ENCODE measurements around the gene ERC2. TPM values are rescaled to one million over a fixed set of nuclear protein-coding genes. Genes with fewer than 3 reads are reported as not detected.

ERC2 gene
- total RNA-seq, 1 donor from 2014 or later = 48.3 TPM

DNA sequence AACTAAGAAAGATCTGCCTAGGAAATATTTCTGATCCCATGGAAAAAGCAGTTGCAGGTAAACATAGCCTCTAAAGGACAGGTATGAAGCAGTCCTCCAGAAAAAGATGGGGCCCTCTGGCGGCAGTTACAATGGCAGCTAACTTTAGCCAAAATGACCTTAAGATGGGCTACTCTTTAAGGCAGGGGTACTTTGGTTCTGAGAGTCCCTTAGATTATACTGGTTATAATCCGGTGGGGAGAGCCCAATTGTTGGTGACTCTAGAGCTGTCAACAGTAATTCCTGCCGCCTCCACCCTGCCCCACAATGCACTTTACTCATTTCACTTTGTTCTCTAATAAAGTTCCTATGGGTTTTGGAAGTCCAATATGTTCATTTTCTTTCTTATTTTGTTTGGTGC, 568.4 kb downstream of the ERC2 start:
- Mint-ChIP-seq H3K4me3 (ENCODE audit: unreplicated experiment) (no peak overlapping the region), H3K27ac (ENCODE audit: unreplicated experiment) (no peak overlapping the region), H3K9me3 (ENCODE audit: unreplicated experiment) (no peaks in the 10 kb centered on the region), H3K36me3 (ENCODE audit: unreplicated experiment) (no peaks in the 10 kb centered on the region), H3K27me3 (ENCODE audit: unreplicated experiment) (no peaks in the 10 kb centered on the region), H3K4me1 (ENCODE audit: low read depth, unreplicated experiment) (peaks cover 8% of the 10 kb centered on the region)
- TF ChIP-seq, protein P1, sequence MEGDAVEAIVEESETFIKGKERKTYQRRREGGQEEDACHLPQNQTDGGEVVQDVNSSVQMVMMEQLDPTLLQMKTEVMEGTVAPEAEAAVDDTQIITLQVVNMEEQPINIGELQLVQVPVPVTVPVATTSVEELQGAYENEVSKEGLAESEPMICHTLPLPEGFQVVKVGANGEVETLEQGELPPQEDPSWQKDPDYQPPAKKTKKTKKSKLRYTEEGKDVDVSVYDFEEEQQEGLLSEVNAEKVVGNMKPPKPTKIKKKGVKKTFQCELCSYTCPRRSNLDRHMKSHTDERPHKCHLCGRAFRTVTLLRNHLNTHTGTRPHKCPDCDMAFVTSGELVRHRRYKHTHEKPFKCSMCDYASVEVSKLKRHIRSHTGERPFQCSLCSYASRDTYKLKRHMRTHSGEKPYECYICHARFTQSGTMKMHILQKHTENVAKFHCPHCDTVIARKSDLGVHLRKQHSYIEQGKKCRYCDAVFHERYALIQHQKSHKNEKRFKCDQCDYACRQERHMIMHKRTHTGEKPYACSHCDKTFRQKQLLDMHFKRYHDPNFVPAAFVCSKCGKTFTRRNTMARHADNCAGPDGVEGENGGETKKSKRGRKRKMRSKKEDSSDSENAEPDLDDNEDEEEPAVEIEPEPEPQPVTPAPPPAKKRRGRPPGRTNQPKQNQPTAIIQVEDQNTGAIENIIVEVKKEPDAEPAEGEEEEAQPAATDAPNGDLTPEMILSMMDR (IDR thresholded peaks at IDR 0.05; ENCODE audit: partially characterized antibody, unreplicated experiment) = peak; percentile 35
- DNase-seq = no peak

DNA sequence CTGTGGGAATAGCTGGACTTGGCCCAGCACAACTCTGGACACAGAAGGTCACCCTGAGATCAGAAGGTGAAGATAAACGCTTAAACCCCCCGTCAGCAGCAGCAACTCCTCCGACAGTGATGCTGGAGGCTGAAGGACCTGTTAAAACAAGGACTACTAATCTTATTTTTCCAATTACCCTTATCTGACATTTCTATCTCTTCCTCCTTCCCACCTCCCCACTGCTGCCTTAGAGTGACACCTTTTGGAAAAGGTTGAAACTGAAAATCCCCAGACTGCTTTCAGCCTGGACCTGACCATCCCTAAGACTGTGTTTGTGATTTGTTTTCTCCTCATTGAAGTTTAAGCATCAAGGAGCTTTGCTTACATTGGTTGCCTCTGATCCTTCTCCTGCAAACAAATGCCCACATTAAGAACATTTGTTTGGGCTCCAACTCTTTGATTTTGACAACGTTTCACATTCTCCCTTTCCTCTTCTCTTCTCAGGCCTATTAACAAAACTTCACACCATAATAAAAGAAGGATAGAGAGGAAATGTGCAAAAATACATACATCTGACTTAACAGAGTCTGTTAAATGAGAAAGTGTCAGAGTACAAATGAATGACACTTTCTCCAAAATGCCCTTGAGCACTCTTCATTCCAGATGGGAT, 570.6 kb downstream of the ERC2 start:
- no peaks in the 10 kb centered on the region for H3K9me3 Mint-ChIP-seq (ENCODE audit: unreplicated experiment)

DNA sequence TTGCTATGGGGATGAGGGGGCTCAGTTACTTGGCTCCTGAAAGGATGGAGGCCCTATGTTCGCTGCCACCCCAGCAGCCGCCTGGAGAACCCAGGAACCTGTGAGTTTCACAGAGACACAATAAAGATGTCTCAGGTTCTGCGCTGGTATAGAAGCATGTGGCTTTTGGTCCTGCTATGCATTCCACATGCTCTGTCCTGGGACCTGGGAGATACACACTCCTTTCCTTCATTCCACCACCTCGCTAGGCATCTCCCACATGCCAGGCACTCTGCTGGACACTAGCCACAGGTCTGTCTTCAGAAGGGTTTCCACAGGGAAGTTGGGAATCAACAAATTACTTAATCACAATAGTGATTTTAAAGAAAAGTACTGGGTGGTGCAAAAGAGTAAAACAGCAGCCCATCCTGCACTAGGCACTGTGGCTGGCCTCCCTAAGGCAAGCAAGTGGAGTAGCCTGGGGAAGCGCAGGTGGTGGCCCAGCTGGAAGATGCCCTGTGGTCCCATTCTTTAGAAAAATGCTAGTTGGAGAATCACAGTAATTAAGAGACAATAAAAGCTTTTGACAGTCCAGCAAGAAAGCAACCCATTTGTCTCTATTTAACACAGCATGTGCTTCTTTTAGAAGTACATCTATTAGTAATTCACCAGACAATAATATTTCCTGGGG, 572.2 kb downstream of the ERC2 start:
- no peak overlapping the region for H3K27ac Mint-ChIP-seq (ENCODE audit: unreplicated experiment)
- no peaks in the 10 kb centered on the region for H3K36me3 Mint-ChIP-seq (ENCODE audit: unreplicated experiment)
- DNase-seq = no peak
- peaks cover 3% of the 10 kb centered on the region for H3K4me1 Mint-ChIP-seq (ENCODE audit: low read depth, unreplicated experiment)
- no peaks in the 10 kb centered on the region for H3K27me3 Mint-ChIP-seq (ENCODE audit: unreplicated experiment)
- H3K9me3 Mint-ChIP-seq (ENCODE audit: unreplicated experiment) = no peaks in the 10 kb centered on the region
- TF ChIP-seq, protein P1 (IDR thresholded peaks at IDR 0.05; ENCODE audit: partially characterized antibody, unreplicated experiment) = no peak
- H3K4me3 Mint-ChIP-seq (ENCODE audit: unreplicated experiment) = no peak overlapping the region

More for the DNA sequence above, 570.6 kb downstream of the ERC2 start:
- Mint-ChIP-seq H3K36me3 (ENCODE audit: unreplicated experiment) (no peaks in the 10 kb centered on the region), H3K4me1 (ENCODE audit: low read depth, unreplicated experiment) (peaks cover 8% of the 10 kb centered on the region), H3K4me3 (ENCODE audit: unreplicated experiment) (no peak overlapping the region), H3K27me3 (ENCODE audit: unreplicated experiment) (no peaks in the 10 kb centered on the region), H3K27ac (ENCODE audit: unreplicated experiment) (no peak overlapping the region)
- DNase-seq = no peak
- TF ChIP-seq, protein P1 (IDR thresholded peaks at IDR 0.05; ENCODE audit: partially characterized antibody, unreplicated experiment) = no peak

DNA sequence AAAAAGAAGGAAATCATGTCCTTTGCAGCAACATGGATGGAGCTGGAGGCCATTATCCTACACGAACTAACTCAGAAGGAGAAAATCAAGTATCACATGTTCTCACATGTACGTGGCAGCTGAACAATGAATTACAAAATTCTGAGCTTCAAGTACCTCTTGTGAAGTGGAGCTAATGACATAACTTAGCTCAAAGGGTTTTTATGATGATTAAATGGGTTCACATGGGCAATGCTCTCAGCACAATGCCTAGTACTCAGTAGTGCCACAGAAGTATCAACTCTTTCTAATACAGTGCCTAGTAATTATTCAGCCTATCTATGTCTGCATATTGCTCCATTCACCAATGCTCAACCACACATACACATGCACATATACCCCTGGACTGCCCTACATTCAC, 573.7 kb downstream of the ERC2 start:
- Mint-ChIP-seq H3K4me3 (ENCODE audit: unreplicated experiment) (no peak overlapping the region), H3K27me3 (ENCODE audit: unreplicated experiment) (no peaks in the 10 kb centered on the region), H3K36me3 (ENCODE audit: unreplicated experiment) (no peaks in the 10 kb centered on the region), H3K4me1 (ENCODE audit: low read depth, unreplicated experiment) (peaks cover 3% of the 10 kb centered on the region), H3K9me3 (ENCODE audit: unreplicated experiment) (no peaks in the 10 kb centered on the region), H3K27ac (ENCODE audit: unreplicated experiment) (no peak overlapping the region)
- TF ChIP-seq, protein P1 (IDR thresholded peaks at IDR 0.05; ENCODE audit: partially characterized antibody, unreplicated experiment) = no peak
- no peak for DNase-seq

DNA sequence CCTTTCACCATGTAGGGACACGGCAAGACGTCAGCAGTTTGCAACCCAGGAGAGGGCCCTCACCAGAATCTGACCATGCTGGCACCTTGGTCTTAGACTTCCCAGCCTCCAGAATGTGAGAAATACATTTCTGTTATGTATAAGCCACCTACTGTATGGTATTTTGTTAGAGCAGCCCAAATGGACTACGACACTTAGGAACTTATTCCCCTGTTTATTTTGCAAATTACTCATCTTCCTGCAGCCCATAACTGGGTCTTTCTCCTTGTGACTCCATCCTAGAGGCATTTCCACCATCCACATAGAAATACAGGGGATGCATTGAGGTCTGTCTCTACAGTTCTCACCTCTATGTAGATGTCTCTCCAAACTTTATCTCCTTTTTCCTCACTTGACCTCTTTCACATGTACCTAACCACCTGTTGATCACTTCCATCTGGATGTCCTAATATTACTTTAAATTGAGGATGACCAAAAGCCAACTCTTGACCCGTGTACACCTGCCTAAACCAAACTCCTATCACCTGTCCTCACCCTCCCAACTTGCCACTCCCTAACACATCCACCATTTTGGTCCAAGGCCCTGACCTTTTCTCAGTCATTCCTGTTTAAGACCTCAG, 575.1 kb downstream of the ERC2 start:
- Mint-ChIP-seq H3K36me3 (ENCODE audit: unreplicated experiment) (no peaks in the 10 kb centered on the region), H3K9me3 (ENCODE audit: unreplicated experiment) (no peaks in the 10 kb centered on the region), H3K27ac (ENCODE audit: unreplicated experiment) (no peak overlapping the region), H3K4me3 (ENCODE audit: unreplicated experiment) (no peak overlapping the region), H3K4me1 (ENCODE audit: low read depth, unreplicated experiment) (peaks cover 3% of the 10 kb centered on the region), H3K27me3 (ENCODE audit: unreplicated experiment) (no peaks in the 10 kb centered on the region)
- TF ChIP-seq, protein P1 (IDR thresholded peaks at IDR 0.05; ENCODE audit: partially characterized antibody, unreplicated experiment) = no peak
- DNase-seq = no peak
